ENCODE results near the gene SEC14L5.
"Not testable (repeated sequence)": the region's sequence is repeated elsewhere in the genome, so short reads cannot be mapped to it uniquely, and the experiment has no call there.

Gene SEC14L5

GRCh38 chr16:4954714-4955113 lies 3.4 kb upstream of the SEC14L5 start:
- peak; percentile 62 for DNase-seq

- no peak for DNase-seq
These were observed 760 bp upstream of the SEC14L5 start for GRCh38 chr16:4957420-4957719.

GRCh38 chr16:4958510-4959438 lies 644 bp downstream of the SEC14L5 start:
- no peak for DNase-seq

- no peak for DNase-seq
These were observed 2.4 kb downstream of the SEC14L5 start for GRCh38 chr16:4960579-4960978.

GRCh38 chr16:4962716-4963115 lies 4.6 kb downstream of the SEC14L5 start:
- no peak for DNase-seq

GRCh38 chr16:4963527-4963926 lies 5.4 kb downstream of the SEC14L5 start:
- DNase-seq = not testable (repeated sequence)

GRCh38 chr16:4966736-4967453 lies 8.8 kb downstream of the SEC14L5 start:
- no peak for DNase-seq

GRCh38 chr16:4968278-4968677 lies 10.1 kb downstream of the SEC14L5 start:
- DNase-seq = not testable (repeated sequence)

GRCh38 chr16:4968879-4969483 lies 10.9 kb downstream of the SEC14L5 start:
- no peak for DNase-seq

GRCh38 chr16:4970010-4970409 lies 11.9 kb downstream of the SEC14L5 start:
- no peak for DNase-seq

GRCh38 chr16:4972938-4973587 lies 14.9 kb downstream of the SEC14L5 start:
- no peak for DNase-seq

- no peak for DNase-seq
These were observed 17.9 kb downstream of the SEC14L5 start for GRCh38 chr16:4976079-4976478.

- DNase-seq = peak; percentile 75
These were observed 18.5 kb downstream of the SEC14L5 start for GRCh38 chr16:4976611-4977145.

- DNase-seq = no peak
These were observed 21.0 kb downstream of the SEC14L5 start for GRCh38 chr16:4979164-4979563.

GRCh38 chr16:4979736-4980660 lies 21.9 kb downstream of the SEC14L5 start:
- DNase-seq = no peak

GRCh38 chr16:4980691-4981090 lies 22.6 kb downstream of the SEC14L5 start:
- DNase-seq = no peak

- no peak for DNase-seq
These were observed 23.3 kb downstream of the SEC14L5 start for GRCh38 chr16:4981473-4981872.

- no peak for DNase-seq
These were observed 24.1 kb downstream of the SEC14L5 start for GRCh38 chr16:4982056-4982867.

- DNase-seq = no peak
These were observed 26.3 kb downstream of the SEC14L5 start for GRCh38 chr16:4984174-4984990.

GRCh38 chr16:4987250-4987579 lies 29.1 kb downstream of the SEC14L5 start:
- DNase-seq = no peak
